ENCODE measurements around the gene IMMT. TPM values are rescaled to one million over a fixed set of nuclear protein-coding genes. Genes with fewer than 3 reads are reported as not detected.

Gene IMMT
- total RNA-seq, 1 experiment from 2014 or later: 112 TPM

DNA sequence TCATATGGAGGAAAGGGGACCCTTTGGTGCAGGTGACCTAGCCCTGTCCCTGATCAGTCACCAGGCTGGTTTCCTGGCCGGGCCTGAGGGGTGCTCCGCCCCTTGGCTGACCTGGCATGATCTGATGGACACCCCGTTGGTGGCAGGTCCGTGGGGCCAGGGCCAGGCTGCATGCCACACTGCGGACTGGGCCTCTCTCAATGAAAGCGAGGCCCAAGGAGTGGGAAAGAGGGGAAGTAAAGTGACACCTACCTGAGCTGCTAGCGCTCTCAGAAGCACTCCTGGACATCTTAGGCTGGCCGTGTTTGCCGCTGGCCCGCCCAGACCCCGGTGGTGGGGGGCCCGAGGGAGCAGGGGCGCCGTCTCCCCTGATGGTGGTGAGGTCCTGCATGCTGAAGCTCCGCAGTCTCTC lies 37.1 kb upstream of the IMMT start:
- H3K27ac Mint-ChIP-seq: no peak overlapping the region
- peaks cover 2% of the 10 kb centered on the region for H4K20me1 ChIP-seq (ENCODE audit: control insufficient read depth, insufficient read depth, insufficient read length)
- H3K27ac ChIP-seq (ENCODE audit: insufficient read length, low read depth, low read length): no peak overlapping the region
- H3K36me3 Mint-ChIP-seq (ENCODE audit: insufficient read depth in 1 of 3, low read depth in 3 of 3): no peaks in the 10 kb centered on the region
- no peak overlapping the region for H2BK20ac ChIP-seq (ENCODE audit: low read depth, low read length, poor library complexity, severe bottlenecking)
- H3K4me1 Mint-ChIP-seq: peaks cover 6 to 7% of the 10 kb centered on the region in 2 experiments
- H4K8ac ChIP-seq (replicated peaks; ENCODE audit: insufficient read length, low read depth, low read length): no peak overlapping the region
- H3K23ac ChIP-seq (ENCODE audit: insufficient read length, low read depth, low read length): no peak overlapping the region
- H4K91ac ChIP-seq (ENCODE audit: insufficient read length, low read depth, low read length): no peak overlapping the region
- no CpG with 5 or more reads among the region's 15 CpGs for WGBS (ENCODE audit: extremely low coverage, insufficient read length, low lambda C conversion rate)
- no peaks in the 10 kb centered on the region for H3K27me3 ChIP-seq (ENCODE audit: insufficient read depth, low read length)
- H2BK12ac ChIP-seq (ENCODE audit: insufficient read length, low read depth, low read length): no peak overlapping the region
- no peaks in the 10 kb centered on the region for H3K9me3 Mint-ChIP-seq
- no peak overlapping the region for H3K4me2 ChIP-seq (ENCODE audit: insufficient read depth, insufficient read length, low read length)
- TF ChIP-seq, protein P1, sequence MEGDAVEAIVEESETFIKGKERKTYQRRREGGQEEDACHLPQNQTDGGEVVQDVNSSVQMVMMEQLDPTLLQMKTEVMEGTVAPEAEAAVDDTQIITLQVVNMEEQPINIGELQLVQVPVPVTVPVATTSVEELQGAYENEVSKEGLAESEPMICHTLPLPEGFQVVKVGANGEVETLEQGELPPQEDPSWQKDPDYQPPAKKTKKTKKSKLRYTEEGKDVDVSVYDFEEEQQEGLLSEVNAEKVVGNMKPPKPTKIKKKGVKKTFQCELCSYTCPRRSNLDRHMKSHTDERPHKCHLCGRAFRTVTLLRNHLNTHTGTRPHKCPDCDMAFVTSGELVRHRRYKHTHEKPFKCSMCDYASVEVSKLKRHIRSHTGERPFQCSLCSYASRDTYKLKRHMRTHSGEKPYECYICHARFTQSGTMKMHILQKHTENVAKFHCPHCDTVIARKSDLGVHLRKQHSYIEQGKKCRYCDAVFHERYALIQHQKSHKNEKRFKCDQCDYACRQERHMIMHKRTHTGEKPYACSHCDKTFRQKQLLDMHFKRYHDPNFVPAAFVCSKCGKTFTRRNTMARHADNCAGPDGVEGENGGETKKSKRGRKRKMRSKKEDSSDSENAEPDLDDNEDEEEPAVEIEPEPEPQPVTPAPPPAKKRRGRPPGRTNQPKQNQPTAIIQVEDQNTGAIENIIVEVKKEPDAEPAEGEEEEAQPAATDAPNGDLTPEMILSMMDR (conservative IDR thresholded peaks at IDR 0.05): no peak
- H3K79me2 ChIP-seq (ENCODE audit: insufficient read depth, low read length): no peaks in the 10 kb centered on the region
- no peak overlapping the region for H2BK120ac ChIP-seq (ENCODE audit: low read depth, low read length, poor library complexity, severe bottlenecking)
- no peaks in the 10 kb centered on the region; the same call in 1 of the 2 replicates for H3K4me1 ChIP-seq (ENCODE audit: insufficient read depth, low read length)
- no peak overlapping the region for H3K4ac ChIP-seq (ENCODE audit: low read depth, low read length)
- H3K56ac ChIP-seq (ENCODE audit: insufficient read length, low read depth, low read length): no peak overlapping the region
- no peak overlapping the region for H2AK5ac ChIP-seq (ENCODE audit: insufficient read length, low read length)
- no peak overlapping the region for H3K18ac ChIP-seq (ENCODE audit: insufficient read length, low read depth, low read length)
- H3K9ac ChIP-seq (ENCODE audit: extremely low read depth, insufficient read length, low read length): no peak overlapping the region
- no peak overlapping the region for H3T11ph ChIP-seq (ENCODE audit: low read length)
- no peak overlapping the region for H2AFZ ChIP-seq (ENCODE audit: low read length)
- H3K4me3 Mint-ChIP-seq: no peak overlapping the region
- no peak overlapping the region for H3K14ac ChIP-seq (ENCODE audit: insufficient read depth, low read length)
- no peak overlapping the region for H2BK5ac ChIP-seq (ENCODE audit: insufficient read length, low read length)
- H4K5ac ChIP-seq (ENCODE audit: insufficient read length, low read depth, low read length): no peak overlapping the region
- no peaks in the 10 kb centered on the region for H3K23me2 ChIP-seq (ENCODE audit: insufficient read length, low read depth, low read length, poor library complexity, severe bottlenecking)
- no peak for DNase-seq
- no peak overlapping the region for H2BK15ac ChIP-seq (ENCODE audit: low read depth, low read length)
- H3K9me3 ChIP-seq (ENCODE audit: control insufficient read depth, low read depth, low read length): no peaks in the 10 kb centered on the region
- no peaks in the 10 kb centered on the region for H3K27me3 Mint-ChIP-seq (ENCODE audit: low read depth)
- no peaks in the 10 kb centered on the region for H3K79me1 ChIP-seq (ENCODE audit: insufficient read depth, low read depth, low read length, poor library complexity, severe bottlenecking)

Measured in H9 (cell line).